GM19324 (cell line): ENCODE measurements around the gene INAVA.
A peak's percentile ranks its signal among the peaks of the same experiment; 100 is the strongest.

Experiments
- ATAC-seq: cut with Tn5 transposase; IDR thresholded peaks from one replicate; pipeline ENCODE4 v1.9.1; 2021; ENCODE audit warnings: mild to moderate bottlenecking, moderate library complexity; ENCODE audit not compliant: unreplicated experiment, low FRiP score

The INAVA gene

DNA sequence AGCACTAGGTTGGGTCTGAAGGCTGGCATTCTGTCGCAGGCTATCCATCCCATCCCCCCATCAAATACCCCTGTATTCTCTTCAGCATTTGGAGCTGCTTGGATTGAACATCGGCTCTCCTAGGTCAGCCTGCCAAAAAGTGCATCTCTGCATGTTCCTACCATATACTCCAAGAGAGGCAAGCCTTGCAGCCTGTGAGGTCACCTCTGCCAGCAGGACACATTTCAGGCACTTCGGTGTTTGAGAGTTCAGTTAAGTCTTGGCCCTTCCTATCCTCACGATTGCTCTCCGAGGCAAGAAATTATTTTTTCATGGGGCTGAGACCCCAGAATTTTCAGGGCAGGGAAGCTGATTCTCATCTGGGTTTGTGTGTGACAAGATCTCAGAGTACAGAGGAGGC is 19.3 kb upstream of the INAVA start:
- ATAC-seq: no peak

DNA sequence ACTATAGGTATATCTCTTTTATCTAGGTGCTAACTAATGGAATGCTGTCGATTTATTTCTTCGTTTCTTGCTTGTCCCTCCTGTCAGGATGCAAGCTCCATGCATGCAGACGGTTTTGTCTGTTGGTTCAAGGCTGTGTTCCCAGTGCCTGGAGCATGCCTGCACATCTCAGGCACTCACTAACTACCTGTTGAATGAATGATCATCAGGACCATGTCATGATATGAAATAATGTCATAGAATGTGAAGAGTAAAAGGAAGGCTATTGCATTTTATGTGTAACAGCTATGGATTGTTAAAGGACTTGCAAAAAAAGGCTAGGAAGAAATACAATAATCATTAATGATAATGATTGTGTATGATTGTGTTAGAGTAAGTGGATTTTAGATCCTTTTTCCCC is 17.7 kb upstream of the INAVA start:
- ATAC-seq: no peak

DNA sequence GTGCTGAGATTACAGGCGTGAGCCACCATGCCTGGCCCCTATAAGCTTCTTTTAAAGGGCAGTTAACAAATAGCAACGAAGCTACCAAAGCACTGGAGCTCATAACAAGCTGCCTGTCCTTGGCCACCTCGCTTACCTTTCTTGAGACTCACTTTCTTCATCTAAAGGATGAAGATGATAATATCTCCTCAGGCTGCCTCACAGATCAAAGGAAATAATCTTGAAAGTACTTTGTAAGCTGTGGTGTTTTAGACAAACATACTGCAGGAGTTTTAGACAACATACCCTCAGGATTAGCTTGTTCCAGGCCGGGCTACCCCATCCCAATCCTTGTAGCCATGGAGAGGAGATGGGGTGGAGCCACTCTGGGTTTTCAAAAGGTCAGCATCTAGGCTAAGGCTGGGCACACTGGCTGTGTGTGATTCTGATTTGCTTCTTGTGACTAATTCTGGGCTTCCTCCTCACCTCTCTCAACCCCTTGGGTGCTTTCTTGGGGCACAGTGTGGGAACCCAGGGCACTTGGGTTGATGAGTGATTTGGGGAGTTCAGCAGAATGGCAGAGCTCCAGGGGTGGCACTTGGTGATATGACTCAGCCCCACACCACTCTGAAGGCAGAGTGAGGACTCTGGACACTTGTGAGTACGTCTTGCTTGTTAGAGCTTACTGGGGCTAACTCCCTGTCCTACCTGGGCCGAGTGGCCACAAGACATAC is 16.7 kb upstream of the INAVA start:
- peak; percentile 63 for ATAC-seq

DNA sequence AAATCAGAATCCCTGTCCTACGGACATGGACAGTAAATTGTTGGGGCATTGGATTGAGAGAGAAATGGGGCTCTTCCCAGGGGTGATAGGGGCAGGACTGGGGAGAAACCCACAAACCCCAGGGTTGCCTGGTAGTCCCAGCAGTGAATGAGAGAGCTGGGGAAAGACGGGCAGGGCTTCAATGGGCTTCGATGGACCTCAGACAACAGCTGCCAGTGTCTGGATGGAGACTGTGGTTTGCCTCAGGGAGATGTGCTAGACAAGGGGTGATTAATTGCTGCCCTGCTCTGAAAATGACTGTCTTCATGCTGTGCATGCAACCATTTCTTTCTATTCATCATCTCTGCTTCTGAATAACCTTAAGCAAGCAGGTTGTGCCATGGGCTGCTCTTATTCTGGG is 14.5 kb upstream of the INAVA start:
- ATAC-seq: no peak

DNA sequence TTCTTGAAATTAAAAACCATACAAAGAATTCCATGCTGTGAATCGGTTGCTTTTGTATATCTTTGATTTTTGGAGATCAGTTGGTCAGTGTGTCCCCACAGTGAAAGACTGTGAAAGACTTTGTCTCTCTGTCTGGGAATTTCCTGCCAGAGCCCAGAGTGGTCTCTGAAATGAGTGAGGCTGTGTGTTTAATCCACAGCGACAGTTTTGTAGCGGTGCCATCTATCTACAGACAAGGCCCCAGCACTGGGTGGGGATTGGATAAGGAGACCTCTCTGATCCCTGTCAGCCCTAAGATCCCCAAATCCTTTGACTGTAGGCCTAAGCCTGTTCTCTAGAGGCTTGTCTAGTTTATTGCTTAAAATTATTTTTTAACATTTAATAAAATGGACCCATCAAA is 11.6 kb upstream of the INAVA start:
- no peak for ATAC-seq

DNA sequence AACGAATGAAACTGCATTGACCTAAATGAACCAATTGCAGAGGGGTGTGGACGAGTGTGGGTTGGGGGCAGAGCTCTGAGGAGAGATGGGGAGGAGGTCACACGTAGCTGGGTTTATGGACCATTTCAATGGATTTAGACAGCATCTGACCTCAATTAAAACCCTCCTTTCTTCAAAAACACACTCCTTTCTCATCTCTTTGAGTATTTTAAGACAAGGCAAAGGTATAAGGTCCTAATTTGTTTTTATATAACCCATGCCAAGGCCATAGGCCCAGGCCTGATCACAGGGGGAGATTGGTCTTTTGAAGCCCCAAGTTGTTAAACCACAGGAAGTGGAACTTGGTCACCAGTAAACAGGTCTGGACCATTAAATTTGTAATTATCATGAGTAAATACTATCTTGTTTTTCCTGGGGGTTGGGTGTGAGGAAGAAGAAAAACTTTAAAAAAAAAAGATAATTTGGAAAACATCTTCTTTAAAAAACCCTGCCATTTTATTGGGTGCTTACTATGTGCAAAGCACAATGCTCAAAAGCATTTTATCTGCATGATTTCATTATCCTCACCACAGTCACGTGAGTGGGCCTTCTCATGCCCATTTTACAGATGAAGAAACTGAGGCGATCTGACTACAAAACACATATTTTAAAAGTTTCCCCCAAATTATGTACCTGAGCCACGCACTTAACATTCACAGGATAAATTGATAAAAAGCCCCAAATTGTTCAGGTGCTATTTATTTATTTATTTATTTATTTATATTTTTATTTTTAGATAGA is 8.9 kb upstream of the INAVA start:
- no peak for ATAC-seq

DNA sequence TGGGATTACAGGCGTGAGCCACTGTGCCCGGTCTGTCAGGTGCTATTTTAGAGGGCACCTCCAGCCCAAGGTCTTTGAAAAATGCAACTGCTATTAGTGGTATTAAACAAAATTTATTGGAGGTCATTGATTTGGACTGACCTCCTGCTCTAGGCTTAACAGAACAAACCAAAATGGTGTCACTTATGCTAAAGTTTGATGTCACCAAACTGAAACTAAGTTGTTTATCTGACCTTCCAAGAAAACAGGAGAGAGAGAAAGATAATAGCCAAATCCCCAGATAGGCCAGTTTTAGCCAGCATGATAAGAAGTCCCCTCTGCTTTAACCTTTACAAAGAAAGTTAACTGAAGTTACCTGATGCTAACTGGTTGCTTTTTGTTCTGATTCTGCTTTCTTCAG is 8.1 kb upstream of the INAVA start:
- no peak for ATAC-seq

DNA sequence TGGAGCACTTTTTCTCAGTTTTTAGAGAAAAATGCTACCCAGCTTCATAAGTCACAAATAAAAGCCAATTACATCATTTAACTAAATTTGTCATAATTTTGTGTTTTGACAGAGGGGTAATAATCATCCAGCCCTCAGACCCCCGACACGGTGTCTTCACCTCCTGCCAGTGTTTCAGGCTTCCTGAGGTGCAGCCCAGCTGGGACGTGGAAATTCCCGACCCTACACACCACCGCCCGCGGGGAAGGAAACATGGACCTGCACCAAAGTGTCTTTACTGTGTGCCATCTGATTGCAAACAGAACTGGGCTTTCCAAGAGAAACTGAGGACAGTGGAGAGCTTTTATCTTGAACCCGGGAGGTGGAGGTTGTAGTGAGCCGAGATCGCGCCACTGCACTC is 7.7 kb upstream of the INAVA start:
- no peak for ATAC-seq

DNA sequence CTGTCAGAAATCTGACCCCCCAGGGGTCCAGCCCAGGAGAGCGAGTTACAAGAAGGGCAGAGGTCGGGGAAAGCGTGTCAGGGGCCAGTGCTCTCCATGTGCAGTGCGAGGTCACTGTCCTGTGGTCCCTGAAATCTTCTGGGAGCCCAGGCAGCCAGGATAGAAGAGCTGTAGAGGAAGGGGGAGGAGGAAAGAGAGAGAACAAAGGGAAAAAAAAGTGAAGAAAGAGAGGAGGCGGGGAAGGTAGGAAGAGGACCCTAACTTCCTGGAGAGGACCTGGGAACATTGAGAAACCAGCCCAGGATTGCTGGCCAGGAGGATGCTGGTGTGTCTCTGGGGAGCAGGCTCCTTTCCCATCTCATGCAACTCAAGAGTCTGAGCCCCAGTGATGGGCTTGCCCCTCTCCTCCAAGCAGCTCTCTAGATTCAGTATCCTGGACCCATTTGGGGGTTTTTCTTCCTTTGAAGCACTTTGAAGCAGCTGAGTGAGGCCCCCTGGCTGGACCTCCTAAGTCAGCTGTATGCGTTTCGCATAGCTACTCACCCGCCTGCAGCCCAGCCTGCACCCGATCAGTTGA is 6.8 kb upstream of the INAVA start:
- ATAC-seq: no peak

DNA sequence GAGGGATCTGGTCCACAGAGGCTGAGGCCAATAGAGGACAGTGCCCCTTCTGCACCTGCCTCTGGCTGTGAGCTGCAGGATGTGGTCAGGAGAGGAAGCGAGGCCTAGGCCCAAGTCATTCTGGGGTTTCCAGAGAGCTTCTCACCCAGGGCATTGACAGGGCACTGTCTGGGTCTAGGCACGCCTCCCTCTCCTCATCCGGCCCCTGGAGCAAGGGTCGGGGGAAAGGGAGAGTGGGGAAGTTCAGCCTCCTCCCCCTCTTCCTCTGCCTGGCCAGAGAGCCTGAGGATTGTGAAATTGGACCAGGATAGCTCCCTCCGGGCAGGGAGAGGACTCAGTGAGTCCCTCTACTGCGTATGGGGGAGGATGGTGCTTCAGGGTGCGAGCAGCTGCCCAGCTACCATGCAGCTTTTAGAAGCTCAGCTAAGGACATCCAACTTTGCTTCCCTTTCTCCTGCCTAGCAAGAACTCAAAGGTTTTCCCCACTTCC is 6.3 kb upstream of the INAVA start:
- peak; percentile 87 for ATAC-seq

DNA sequence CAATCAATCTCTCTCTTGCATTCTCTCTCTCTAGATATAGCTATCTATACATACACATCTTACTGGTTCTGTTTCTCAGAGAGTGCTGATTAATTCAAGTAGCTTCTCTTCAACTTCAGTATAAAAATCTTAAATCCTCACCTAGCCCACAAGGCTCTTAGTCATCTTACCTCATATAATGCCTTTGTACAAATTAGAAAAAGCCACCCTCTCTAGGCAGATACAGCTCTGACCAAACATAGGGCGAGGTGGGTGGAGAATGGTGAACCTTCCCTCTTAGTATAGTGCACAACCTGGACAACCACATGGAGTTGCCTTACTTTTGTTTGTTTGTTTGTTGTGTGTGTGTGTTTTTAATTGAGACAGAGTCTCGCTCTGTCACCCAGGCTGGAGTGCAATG is 5.1 kb upstream of the INAVA start:
- no peak for ATAC-seq

DNA sequence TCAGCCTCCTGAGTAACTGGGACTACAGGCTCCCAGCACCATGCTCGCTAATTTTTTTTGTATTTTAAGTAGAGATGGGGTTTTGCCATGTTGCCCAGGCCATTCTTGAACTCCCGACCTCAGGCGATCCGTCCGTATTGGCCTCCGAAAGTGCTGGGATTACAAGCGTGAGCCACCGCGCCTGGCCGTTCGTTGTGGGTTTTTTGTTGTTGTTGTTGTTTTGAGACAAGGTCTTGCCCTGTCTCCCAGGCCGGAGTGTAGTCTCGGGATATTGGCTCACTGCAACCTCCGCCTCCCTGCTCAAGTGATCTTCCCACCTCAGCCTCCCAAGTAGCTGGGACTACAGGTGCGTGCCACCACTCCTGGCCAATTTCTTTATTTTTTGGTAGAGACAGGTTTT is 4.7 kb upstream of the INAVA start:
- no peak for ATAC-seq

DNA sequence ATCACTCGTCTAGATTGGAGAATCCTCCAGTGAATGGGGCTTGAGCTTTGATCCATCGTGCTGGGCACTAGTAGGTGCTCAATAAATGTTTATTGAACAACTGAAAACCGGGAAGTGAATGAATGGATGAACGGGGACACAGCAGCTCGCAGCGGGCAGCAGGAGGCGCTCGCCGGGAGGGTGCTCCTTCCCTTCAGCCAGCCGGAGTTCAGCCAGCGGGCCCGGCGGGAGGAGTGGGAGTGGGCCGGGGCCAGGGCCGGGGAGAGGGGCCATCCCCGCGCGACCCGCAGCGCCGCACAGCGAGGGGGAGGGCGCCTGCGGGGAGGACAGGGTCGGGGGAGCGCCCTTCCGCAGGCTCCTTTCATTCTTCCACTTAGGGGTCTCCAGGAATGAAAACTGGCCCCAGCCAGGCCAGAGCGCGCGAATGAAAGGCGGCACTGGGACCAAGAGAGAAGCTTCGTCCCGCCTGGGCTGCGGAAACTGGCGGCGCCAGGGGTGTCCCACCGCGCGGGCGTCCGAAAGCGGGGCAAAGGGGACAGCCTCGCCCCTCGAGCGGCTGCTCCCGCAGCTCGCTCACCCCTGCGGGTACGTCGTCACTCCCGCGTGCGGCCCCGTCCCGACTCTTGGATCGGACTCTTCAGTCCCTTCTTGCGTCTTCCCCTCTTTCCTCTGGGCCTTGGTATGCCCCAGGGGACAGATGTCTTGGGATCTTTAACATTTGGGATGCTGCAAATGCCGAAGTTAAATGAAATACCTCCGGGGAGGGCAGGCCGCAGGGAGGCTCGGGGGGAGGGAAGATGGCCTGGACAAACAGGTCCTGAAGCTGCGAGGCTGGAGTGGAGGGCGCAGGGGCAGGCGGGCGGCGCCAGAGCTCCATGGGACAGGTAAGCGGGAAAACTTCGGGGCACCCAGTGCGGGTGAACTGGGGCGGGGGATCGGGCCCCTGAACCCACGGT is 3.6 kb upstream of the INAVA start:
- no peak for ATAC-seq

DNA sequence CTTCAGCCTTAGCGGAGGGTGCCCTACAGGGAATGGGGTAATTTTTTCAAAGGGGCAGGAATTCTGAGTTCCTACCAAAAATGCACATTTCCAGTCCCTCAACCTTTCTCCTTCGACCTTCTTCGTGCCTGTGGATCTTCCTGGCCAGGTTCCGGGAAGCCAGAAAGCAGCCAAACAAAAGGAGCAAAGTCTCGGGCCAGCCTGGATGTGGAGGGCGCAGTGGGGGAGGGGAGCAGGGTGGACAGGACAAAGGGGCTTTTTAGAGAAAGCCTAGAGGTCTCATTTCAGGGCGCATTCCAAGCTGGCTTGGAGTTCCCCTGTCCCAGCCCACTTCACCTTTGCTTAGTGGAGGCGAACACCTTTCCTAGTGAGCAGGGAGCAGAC is 2.9 kb upstream of the INAVA start:
- no peak for ATAC-seq

DNA sequence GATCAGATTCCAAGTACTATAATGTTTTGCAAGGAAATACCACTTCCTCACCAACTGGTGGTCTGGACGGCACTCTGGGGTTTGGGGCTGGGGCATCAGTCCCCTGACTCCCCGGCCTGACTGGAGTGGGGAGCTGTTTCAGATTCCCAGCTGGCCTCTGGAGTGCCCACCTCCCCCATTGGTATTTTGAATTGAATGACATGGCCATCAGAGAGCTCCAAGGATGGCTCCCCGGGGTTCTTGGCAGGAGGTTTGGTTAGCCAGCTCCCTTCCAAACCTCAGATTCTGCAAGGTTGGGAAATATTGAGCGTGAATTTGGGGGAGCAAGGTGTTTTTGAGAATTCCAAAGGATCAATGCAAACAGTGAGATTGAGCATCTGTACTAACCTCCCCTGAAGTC is 2.2 kb upstream of the INAVA start:
- ATAC-seq: no peak

DNA sequence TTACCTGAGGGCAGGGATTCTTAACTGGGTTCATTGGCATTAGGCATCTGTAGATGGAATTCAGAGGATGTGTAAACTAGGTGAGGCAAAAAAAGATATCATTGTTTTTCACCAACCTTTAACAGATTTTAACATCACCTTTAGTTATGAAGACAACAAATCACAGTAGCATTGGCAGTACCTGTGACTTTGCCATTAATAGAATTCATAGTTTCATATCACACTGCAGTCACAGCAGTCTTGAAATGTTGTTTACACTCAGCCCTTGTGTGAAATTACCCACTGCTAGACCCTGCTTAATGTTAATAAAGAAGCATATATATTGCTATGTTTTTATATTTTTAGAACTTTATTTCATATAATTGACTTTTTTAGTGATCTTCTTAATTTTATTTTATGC is 1.7 kb upstream of the INAVA start:
- no peak for ATAC-seq

DNA sequence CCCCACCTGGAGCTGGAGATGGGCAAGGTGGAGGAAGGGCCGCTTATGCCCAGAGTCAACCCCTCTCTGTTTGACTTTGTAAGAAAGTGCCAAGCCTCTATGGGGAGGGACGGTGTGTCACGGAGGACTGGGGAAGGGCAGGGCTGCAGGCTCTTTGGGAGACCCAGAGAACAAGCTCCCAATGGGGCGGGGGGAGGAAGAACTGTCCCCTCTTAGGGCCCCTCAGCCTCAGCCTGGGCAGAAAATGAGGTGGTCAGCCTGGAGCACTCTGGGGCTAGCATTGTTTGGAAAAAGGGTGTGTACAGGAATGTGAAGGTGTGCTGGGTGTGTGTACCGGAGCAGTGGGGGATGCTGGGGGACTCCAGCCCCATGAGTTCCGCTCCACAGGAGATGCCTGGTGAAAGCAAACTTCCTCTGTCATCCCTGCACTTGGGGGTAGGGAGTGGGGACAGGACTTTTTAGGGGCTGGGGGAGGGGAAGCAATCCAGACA is 1.2 kb upstream of the INAVA start:
- no peak for ATAC-seq

DNA sequence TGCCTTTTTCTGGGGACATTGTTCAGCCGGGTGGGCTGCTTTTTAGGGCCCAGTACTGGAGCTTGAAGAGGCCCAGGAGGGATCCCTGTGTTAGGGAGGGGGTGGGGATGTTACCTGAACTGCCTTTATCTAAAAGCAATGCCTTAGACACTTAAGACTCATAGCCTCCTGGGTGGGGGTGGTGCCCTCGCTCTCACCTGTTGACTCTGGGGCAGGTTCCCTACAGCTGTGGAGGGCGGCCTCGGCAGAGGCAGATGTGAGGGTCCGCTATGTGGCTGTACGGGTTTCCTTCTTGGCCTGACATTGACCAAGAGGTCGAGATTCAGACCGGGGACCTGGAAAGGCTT is 716 bp downstream of the INAVA start:
- no peak for ATAC-seq

DNA sequence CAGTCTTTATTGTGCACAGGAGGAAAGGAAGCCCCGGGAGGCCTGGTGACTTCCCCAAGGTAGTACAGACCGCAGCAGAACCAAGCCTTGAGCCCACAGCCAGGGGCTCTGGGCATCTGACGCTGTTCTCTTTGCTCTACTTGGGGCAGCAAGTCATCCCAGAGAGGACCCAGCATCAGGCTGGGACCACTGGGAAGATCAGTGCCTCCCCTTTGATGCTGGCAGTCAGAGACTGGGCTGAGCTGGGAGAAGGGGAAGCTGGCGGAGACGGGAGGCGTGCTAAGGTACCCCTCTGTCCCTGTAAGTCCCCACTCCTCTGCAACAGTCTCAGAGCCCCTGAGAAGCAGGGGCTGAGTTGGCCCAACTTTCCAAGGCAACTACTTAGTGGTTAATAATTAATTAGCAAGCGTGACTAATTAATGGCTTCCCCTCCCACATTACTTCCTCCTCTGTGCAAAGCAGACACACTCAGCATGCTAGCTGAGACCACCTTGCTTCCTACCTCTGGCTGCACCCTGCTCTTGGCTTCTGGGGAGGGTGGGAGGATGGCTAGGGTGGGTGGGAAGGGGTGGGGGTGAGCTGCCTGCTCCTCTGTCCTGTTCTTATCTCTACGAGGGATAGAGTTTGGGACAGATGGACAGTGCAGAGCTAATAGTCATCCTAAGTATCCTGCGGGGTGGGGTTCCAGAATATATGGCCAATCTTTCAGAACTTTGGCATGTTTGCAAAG is 1.3 kb downstream of the INAVA start:
- peak; percentile 35 for ATAC-seq
